ENCODE results near the gene MPV17L.
"Not testable (repeated sequence)": the region's sequence is repeated elsewhere in the genome, so short reads cannot be mapped to it uniquely, and the experiment has no call there.

MPV17L gene

DNA sequence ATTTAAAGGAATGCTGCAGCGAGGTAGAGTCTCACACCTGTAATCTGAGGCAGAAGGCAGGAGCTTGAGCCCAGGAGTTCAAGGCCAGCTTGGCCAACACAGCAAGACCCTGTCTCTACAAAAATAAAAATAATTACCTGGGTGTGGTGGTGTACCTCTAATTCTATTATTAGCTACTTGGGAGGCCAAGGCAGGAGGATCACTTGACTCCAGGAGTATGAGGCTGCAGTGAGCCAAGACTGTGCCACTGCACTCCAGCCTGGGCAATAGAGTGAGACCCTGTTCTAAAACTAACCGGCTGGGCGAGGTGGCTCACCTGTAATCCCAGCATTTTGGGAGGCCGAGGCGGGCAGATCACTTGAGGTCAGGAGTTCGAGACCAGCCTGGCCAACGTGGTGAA lies 57.7 kb downstream of the MPV17L start:
- DNase-seq: not testable (repeated sequence)

DNA sequence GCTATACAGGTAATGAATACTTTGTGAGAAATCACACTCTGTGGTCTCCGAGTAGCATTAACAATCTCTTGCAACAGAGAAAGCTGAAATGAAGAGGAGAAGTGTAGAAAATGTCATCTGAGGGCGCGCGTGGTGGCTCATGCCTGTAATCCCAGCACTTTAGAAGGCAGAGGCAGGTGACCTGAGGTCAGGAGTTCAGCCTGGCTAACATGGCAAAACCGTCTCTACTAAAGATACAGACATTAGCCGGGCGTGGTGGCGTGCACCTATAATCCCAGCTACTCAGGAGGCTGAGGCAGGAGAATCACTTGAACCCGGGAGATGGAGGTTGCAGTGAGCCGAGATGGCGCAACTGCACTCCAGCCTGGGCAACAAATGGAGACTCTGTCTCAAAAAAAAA lies 59.4 kb downstream of the MPV17L start:
- DNase-seq: not testable (repeated sequence)

DNA sequence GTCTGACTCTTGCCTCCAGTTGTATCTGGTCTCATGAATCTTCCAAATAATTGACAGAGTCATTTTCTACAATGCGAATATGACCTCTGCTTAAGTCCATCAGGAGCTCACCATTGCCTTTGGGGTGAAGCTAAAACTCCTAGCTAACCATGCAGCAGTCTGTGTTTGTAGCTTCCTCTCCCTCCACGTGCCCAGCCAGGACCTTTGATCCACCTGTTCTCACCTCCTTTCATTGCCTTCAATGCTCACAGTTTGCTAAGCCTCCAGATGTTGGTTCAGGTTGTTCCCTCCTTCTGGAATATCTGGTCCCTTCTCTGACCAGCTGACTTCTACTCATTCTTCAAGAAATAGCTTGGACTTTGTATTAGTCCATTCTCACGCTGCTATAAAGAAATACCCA lies 61.8 kb downstream of the MPV17L start:
- no peak for DNase-seq

DNA sequence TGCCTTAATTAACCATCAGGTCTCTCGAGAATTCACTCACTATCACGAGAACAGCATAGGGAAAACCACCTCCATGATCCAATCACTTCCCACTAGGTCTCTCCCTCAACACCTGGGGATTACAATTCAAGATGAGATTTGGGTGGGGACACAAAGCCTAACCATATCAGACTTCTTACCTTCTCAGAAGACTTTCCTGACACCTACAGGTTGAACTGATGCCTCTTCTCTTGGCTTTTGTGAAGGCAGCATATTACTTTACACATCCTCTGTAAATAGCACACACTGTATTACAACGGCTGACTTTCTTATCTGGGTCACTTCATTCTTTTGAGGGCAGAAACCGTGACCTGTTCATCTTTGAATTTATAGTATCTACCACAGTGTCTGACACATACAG lies 62.4 kb downstream of the MPV17L start:
- no peak for DNase-seq

DNA sequence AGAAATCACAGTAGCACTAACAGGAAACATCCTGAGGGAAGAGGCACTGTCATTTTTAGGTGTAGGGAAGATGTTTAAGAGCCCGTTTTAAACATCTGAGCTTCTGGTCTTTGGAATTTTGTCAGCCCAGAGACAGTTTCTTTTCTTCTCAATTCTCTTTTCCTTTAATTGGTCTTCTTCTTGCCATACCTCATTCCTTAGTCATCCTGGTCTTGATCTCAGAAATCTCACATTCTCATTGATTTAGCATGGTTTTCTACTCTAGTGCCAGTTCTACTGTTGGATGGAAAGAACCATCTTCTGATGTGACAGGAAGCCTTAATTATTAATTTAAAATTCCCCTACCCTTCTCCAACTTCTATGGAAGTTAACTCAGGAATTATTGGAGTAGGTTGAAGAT lies 64.2 kb downstream of the MPV17L start:
- DNase-seq: no peak

DNA sequence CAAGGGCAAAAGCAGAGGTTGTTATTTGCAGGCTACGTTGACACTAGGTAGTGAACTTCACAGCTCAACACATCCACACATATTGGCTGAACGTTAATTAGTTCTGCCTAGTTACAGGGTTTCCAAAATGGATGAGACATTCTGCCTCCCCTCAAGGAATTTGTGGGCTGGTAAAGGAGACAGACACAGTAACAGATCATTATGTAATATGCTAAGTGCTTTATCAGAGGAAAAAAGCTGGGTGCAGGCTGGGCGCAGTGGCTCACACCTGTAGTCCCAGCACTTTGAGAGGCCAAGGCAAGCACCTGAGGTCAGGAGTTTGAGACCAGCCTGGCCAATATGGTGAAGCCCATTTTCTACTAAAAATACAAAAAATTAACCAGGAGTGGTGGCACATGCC lies 65.0 kb downstream of the MPV17L start:
- no peak for DNase-seq

DNA sequence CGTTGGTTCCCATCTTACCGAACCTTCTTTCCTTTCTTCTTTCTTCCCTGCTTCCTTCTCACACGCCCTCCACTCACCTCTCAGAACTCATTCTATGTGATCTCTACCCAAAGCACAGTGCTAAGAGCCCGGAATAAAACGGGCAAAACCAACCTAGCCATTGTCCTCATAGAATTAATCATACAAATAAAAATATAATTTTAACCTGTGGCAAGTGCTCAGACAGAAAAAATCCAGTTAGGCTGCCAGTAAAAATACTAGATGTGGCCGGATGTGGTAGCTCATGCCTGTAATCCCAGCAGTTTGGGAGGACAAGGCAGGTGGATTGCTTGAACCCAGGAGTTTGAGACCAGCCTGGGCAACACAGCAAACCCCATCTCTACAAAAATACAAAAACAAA lies 65.8 kb downstream of the MPV17L start:
- DNase-seq: no peak

Measured in NCI-H2081 (cell line).